MM.1S (cell line): ENCODE measurements around the gene GRIA3.

Experiments used
- DNase-seq: peaks from one replicate; pipeline ENCODE4 v3.0.0-alpha.2; 2015
- H2AFZ ChIP-seq: fragments of 300-600 bp; sonication (generic); 2 replicates; pipeline ENCODE4 v1.6.0; 2016; ENCODE audit warnings: antibody characterized with exemption, low read length
- H3F3A ChIP-seq: fragments of 300-600 bp; sonication (generic); 2 replicates; pipeline ENCODE4 v1.6.1; 2016; ENCODE audit warnings: mild to moderate bottlenecking, antibody characterized with exemption, low read length, moderate library complexity, mixed read lengths; ENCODE audit not compliant: insufficient read depth
- H3K27ac ChIP-seq: fragments of 300-600 bp; sonication (generic); 2 replicates; pipeline ENCODE4 v1.5.1; 2016; ENCODE audit warnings: mild to moderate bottlenecking, low read length
- H3K27me3 ChIP-seq: fragments of 300-600 bp; sonication (generic); replicated peaks from 2 replicates; pipeline ENCODE4 v1.6.0; 2016; ENCODE audit warnings: low read length; ENCODE audit not compliant: insufficient read depth
- H3K36me3 ChIP-seq: fragments of 300-600 bp; sonication (generic); replicated peaks from 2 replicates; pipeline ENCODE4 v1.6.1; 2016; ENCODE audit warnings: mild to moderate bottlenecking, low read length, mixed read lengths; ENCODE audit not compliant: insufficient read depth
- H3K4me1 ChIP-seq: fragments of 300-600 bp; sonication (generic); 2 replicates; pipeline ENCODE4 v1.6.1; 2016; ENCODE audit warnings: low read length, mixed read lengths
- H3K4me2 ChIP-seq: fragments of 300-600 bp; sonication (generic); 2 replicates; pipeline ENCODE4 v1.6.0; 2016; ENCODE audit warnings: low read depth, low read length
- H3K4me3 ChIP-seq: fragments of 300-600 bp; sonication (generic); 2 replicates; pipeline ENCODE4 v1.5.1; 2016; ENCODE audit warnings: low read length, mixed read lengths
- H3K79me2 ChIP-seq: fragments of 300-600 bp; sonication (generic); 2 replicates; pipeline ENCODE4 v1.6.1; 2016; ENCODE audit warnings: mixed run types, low read length, mixed read lengths
- H3K9ac ChIP-seq: fragments of 300-600 bp; sonication (generic); 2 replicates; pipeline ENCODE4 v1.6.1; 2016; ENCODE audit warnings: low read length, mixed read lengths
- H3K9me2 ChIP-seq: fragments of 300-600 bp; sonication (generic); replicated peaks from 2 replicates; pipeline ENCODE4 v1.6.1; 2016; ENCODE audit warnings: mild to moderate bottlenecking, low read length, mixed read lengths; ENCODE audit not compliant: insufficient read depth
- H3K9me3 ChIP-seq: fragments of 300-600 bp; sonication (generic); replicated peaks from 2 replicates; pipeline ENCODE4 v1.6.1; 2016; ENCODE audit warnings: mild to moderate bottlenecking, low read length, mixed read lengths; ENCODE audit not compliant: insufficient read depth
- H4K20me1 ChIP-seq: fragments of 300-600 bp; sonication (generic); 2 replicates; pipeline ENCODE4 v1.6.1; 2016; ENCODE audit warnings: mild to moderate bottlenecking, low read length, moderate library complexity, mixed read lengths; ENCODE audit not compliant: insufficient read depth
- CTCF ChIP-seq: fragments of 300-600 bp; sonication (generic); IDR thresholded peaks from 2 replicates; pipeline ENCODE4 v1.5.1; 2016; ENCODE audit warnings: antibody characterized with exemption, low read length, mixed read lengths
- EZH2 ChIP-seq: fragments of 300-600 bp; sonication (generic); optimal IDR thresholded peaks from 2 replicates; pipeline ENCODE3; 2017; ENCODE audit warnings: low read depth, mild to moderate bottlenecking, antibody characterized with exemption, low read length, mixed read lengths
- EZH2phosphoT487 ChIP-seq: fragments of 300-600 bp; sonication (generic); IDR thresholded peaks from 2 replicates; pipeline ENCODE4 v1.6.1; 2018; ENCODE audit warnings: antibody characterized with exemption, low read length

GRIA3 gene

GRCh38 chrX:123313486-123313885, 129.4 kb downstream of the GRIA3 start:
- Histone ChIP-seq H3K4me2 (no peak overlapping the region), H3K4me3 (no peak overlapping the region), H3K4me1 (no peaks in the 10 kb centered on the region), H3K9me3 (no peaks in the 10 kb centered on the region), H3K27ac (no peak overlapping the region), H4K20me1 (no peaks in the 10 kb centered on the region), H3K27me3 (no peaks in the 10 kb centered on the region), H3K9me2 (no peaks in the 10 kb centered on the region), H3K36me3 (no peaks in the 10 kb centered on the region), H3F3A (no peaks in the 10 kb centered on the region), H3K9ac (no peak overlapping the region), H2AFZ (no peak overlapping the region), H3K79me2 (no peaks in the 10 kb centered on the region)
- TF ChIP-seq CTCF (no peak), EZH2phosphoT487 (no peak), EZH2 (no peak)
- no peak for DNase-seq

GRCh38 chrX:123320622-123321021, 136.5 kb downstream of the GRIA3 start:
- no peaks in the 10 kb centered on the region for H3K27me3 ChIP-seq
- no peak for DNase-seq
- H3K4me3 ChIP-seq = no peak overlapping the region
- H3K27ac ChIP-seq = no peak overlapping the region
- TF ChIP-seq EZH2 (no peak), EZH2phosphoT487 (no peak), CTCF (no peak)
- H2AFZ ChIP-seq = no peak overlapping the region
- no peaks in the 10 kb centered on the region for H3F3A ChIP-seq
- H4K20me1 ChIP-seq = no peaks in the 10 kb centered on the region
- H3K36me3 ChIP-seq = no peaks in the 10 kb centered on the region
- no peaks in the 10 kb centered on the region for H3K9me2 ChIP-seq
- H3K4me1 ChIP-seq = no peaks in the 10 kb centered on the region
- H3K9me3 ChIP-seq = no peaks in the 10 kb centered on the region
- H3K79me2 ChIP-seq = no peaks in the 10 kb centered on the region
- no peak overlapping the region for H3K9ac ChIP-seq
- H3K4me2 ChIP-seq = no peak overlapping the region

- H3K4me3 ChIP-seq = no peak overlapping the region
- no peak overlapping the region for H3K4me2 ChIP-seq
- TF ChIP-seq EZH2 (no peak), CTCF (no peak), EZH2phosphoT487 (no peak)
- H3K36me3 ChIP-seq = no peaks in the 10 kb centered on the region
- no peaks in the 10 kb centered on the region for H3K4me1 ChIP-seq
- H3F3A ChIP-seq = no peaks in the 10 kb centered on the region
- no peaks in the 10 kb centered on the region for H3K27me3 ChIP-seq
- H3K79me2 ChIP-seq = no peaks in the 10 kb centered on the region
- no peak overlapping the region for H2AFZ ChIP-seq
- no peaks in the 10 kb centered on the region for H3K9me2 ChIP-seq
- no peak for DNase-seq
- H3K9me3 ChIP-seq = no peaks in the 10 kb centered on the region
- no peak overlapping the region for H3K27ac ChIP-seq
- no peaks in the 10 kb centered on the region for H4K20me1 ChIP-seq
- H3K9ac ChIP-seq = no peak overlapping the region
Observed at GRCh38 chrX:123322536-123322935, 138.5 kb downstream of the GRIA3 start.

- TF ChIP-seq CTCF (no peak), EZH2 (no peak), EZH2phosphoT487 (no peak)
- H3K36me3 ChIP-seq = no peaks in the 10 kb centered on the region
- H3K4me1 ChIP-seq = no peaks in the 10 kb centered on the region
- H3K4me3 ChIP-seq = no peak overlapping the region
- no peak for DNase-seq
- H3K4me2 ChIP-seq = no peak overlapping the region
- no peaks in the 10 kb centered on the region for H3K9me3 ChIP-seq
- no peak overlapping the region for H3K9ac ChIP-seq
- H2AFZ ChIP-seq = no peak overlapping the region
- no peaks in the 10 kb centered on the region for H4K20me1 ChIP-seq
- H3F3A ChIP-seq = no peaks in the 10 kb centered on the region
- H3K79me2 ChIP-seq = no peaks in the 10 kb centered on the region
- no peak overlapping the region for H3K27ac ChIP-seq
- no peaks in the 10 kb centered on the region for H3K27me3 ChIP-seq
- H3K9me2 ChIP-seq = no peaks in the 10 kb centered on the region
Observed at GRCh38 chrX:123324625-123325024, 140.5 kb downstream of the GRIA3 start.
